ENCODE data around the gene TWNK.
"Not testable (repeated sequence)": the region's sequence is repeated elsewhere in the genome, so short reads cannot be mapped to it uniquely, and the experiment has no call there.

- not testable (repeated sequence) for TF ChIP-seq MYC, CTCF (IDR thresholded peaks at IDR 0.05; ENCODE audit: low read depth, low read length)
- TF ChIP-seq, protein P1, sequence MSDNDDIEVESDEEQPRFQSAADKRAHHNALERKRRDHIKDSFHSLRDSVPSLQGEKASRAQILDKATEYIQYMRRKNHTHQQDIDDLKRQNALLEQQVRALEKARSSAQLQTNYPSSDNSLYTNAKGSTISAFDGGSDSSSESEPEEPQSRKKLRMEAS (IDR thresholded peaks at IDR 0.05; ENCODE audit: low read depth, low read length), result not testable (repeated sequence)
Measured at GRCh38 chr10:100975397-100975796, 11.9 kb upstream of the TWNK start.
